Neuronal stem cell (in vitro differentiated cells): ENCODE data around the gene LAMC3.
"Not testable (repeated sequence)": the region's sequence is repeated elsewhere in the genome, so short reads cannot be mapped to it uniquely, and the experiment has no call there.

Experiments used
- DNase-seq: peaks from one replicate; pipeline ENCODE4 v3.0.0-alpha.2; 2013; ENCODE audit warnings: low spot score
- H2AFZ ChIP-seq: one replicate; pipeline ENCODE4 v1.6.1; 2013; ENCODE audit warnings: mild to moderate bottlenecking, low read length, inconsistent platforms
- H2AK5ac ChIP-seq: 2 replicates; pipeline ENCODE4 v1.6.1; 2013; ENCODE audit warnings: low read depth, mild to moderate bottlenecking, inconsistent platforms, low read length, moderate library complexity, mixed read lengths
- H2BK120ac ChIP-seq: 2 replicates; pipeline ENCODE4 v1.6.1; 2013; ENCODE audit warnings: low read depth, mild to moderate bottlenecking, inconsistent platforms, low read length, moderate library complexity, mixed read lengths
- H2BK12ac ChIP-seq: one replicate; pipeline ENCODE4 v1.6.1; 2013; ENCODE audit warnings: low read length, inconsistent platforms
- H2BK15ac ChIP-seq: 2 replicates; pipeline ENCODE4 v1.6.1; 2013; ENCODE audit warnings: mild to moderate bottlenecking, low read length, inconsistent platforms, mixed read lengths
- H2BK5ac ChIP-seq: one replicate; pipeline ENCODE4 v1.6.1; 2013; ENCODE audit warnings: inconsistent platforms, mild to moderate bottlenecking, low read length, moderate library complexity
- H3K14ac ChIP-seq: one replicate; pipeline ENCODE4 v1.6.1; 2013; ENCODE audit warnings: low read length, inconsistent platforms
- H3K18ac ChIP-seq: 2 replicates; pipeline ENCODE4 v1.6.1; 2013; ENCODE audit warnings: low read length, inconsistent platforms
- H3K23ac ChIP-seq: 2 replicates; pipeline ENCODE4 v1.6.1; 2013; ENCODE audit warnings: low read depth, mild to moderate bottlenecking, mixed read lengths, low read length, inconsistent platforms; ENCODE audit not compliant: poor library complexity
- H3K27ac ChIP-seq: replicated peaks from 3 replicates; pipeline ENCODE4 v1.5.1; 2013; ENCODE audit warnings: low read length, inconsistent platforms
- H3K27me3 ChIP-seq, 3 experiments: 2 replicates each; pipeline ENCODE4 v1.6.1; 2013; ENCODE audit warnings: low read length in 3 of 3, mild to moderate bottlenecking in 2 of 3, inconsistent platforms in 1 of 3, low read depth in 1 of 3, mixed read lengths in 1 of 3, moderate library complexity in 1 of 3; ENCODE audit not compliant: control insufficient read depth in 3 of 3, insufficient read depth in 3 of 3
- H3K36me3 ChIP-seq, 2 donors: replicated peaks in 1 of 2; 2 replicates each; pipeline ENCODE4 v1.6.1; 2013; ENCODE audit warnings: low read length in 2 of 2; ENCODE audit not compliant: control insufficient read depth in 2 of 2, insufficient read depth in 2 of 2
- H3K4ac ChIP-seq: 2 replicates; pipeline ENCODE4 v1.6.1; 2013; ENCODE audit warnings: inconsistent platforms, mild to moderate bottlenecking, low read length, moderate library complexity
- H3K4me1 ChIP-seq, 2 donors: 1 replicate in 1 of 2; 2 replicates in 1 of 2; pipeline ENCODE4 v1.6.1; 2013; ENCODE audit warnings: low read length in 2 of 2, low read depth in 1 of 2; ENCODE audit not compliant: control insufficient read depth in 2 of 2, insufficient read depth in 1 of 2
- H3K4me2 ChIP-seq: one replicate; pipeline ENCODE4 v1.6.1; 2013; ENCODE audit warnings: mild to moderate bottlenecking, low read length, inconsistent platforms; ENCODE audit not compliant: insufficient read depth, poor library complexity, severe bottlenecking
- H3K4me3 ChIP-seq, 2 donors: 2 replicates each; pipeline ENCODE4 v1.5.1; 2013; ENCODE audit warnings: low read length in 2 of 2, mild to moderate bottlenecking in 2 of 2, inconsistent platforms in 1 of 2, moderate library complexity in 1 of 2
- H3K79me1 ChIP-seq: one replicate; pipeline ENCODE4 v1.6.1; 2013; ENCODE audit warnings: low read depth, mild to moderate bottlenecking, inconsistent platforms, low read length, moderate library complexity
- H3K9ac ChIP-seq: one replicate; pipeline ENCODE4 v1.6.1; 2013; ENCODE audit warnings: mild to moderate bottlenecking, low read depth, low read length, inconsistent platforms; ENCODE audit not compliant: poor library complexity
- H3K9me3 ChIP-seq, 2 donors: replicated peaks in 1 of 2; 2 replicates each; pipeline versions ENCODE3 to v1.6.1; 2013; ENCODE audit warnings: low read length in 2 of 2, mild to moderate bottlenecking in 2 of 2, inconsistent platforms in 1 of 2, low read depth in 1 of 2, mixed read lengths in 1 of 2, moderate library complexity in 1 of 2; ENCODE audit not compliant: control insufficient read depth in 2 of 2, insufficient read depth in 1 of 2
- H4K8ac ChIP-seq: one replicate; pipeline ENCODE4 v1.6.1; 2013; ENCODE audit warnings: low read depth, mild to moderate bottlenecking, inconsistent platforms, low read length, moderate library complexity
- H4K91ac ChIP-seq: one replicate; pipeline ENCODE4 v1.6.1; 2013; ENCODE audit warnings: low read length, low read depth, mild to moderate bottlenecking, inconsistent platforms; ENCODE audit not compliant: poor library complexity
- WGBS, 2 donors: extraction: QIAGEN DNeasy Blood & Tissue Kit; methylation state at CpG; one replicate each; pipeline ENCODE4 v1.1.7; 2013; ENCODE audit warnings: missing lambda C conversion rate in 2 of 2, mixed read lengths in 1 of 2; ENCODE audit not compliant: insufficient read length in 2 of 2, insufficient replicate concordance in 1 of 2; ENCODE audit errors: extremely low coverage in 2 of 2; 5-methylcytosine and 5-hydroxymethylcytosine counted together

LAMC3 gene

GRCh38 chr9:131112374-131113154 lies 103.6 kb downstream of the LAMC3 start:
- Histone ChIP-seq H3K79me1 (peaks cover 3% of the 10 kb centered on the region), H4K91ac (no peak overlapping the region), H3K4me1 (peaks cover 16 to 18% of the 10 kb centered on the region in 2 donors), H3K9ac (no peak overlapping the region), H3K36me3 (peaks cover 23 to 50% of the 10 kb centered on the region in 2 donors), H2BK120ac (no peak overlapping the region), H2AFZ (peak overlapping the region; percentile 92), H3K27me3 (no peaks in the 10 kb centered on the region), H3K4me2 (no peak overlapping the region), H2BK5ac (peak overlapping the region; percentile 99), H2AK5ac (peak overlapping the region; percentile 39), H3K14ac (peak overlapping the region; percentile 12), H4K8ac (no peak overlapping the region), H3K4me3 (no peak overlapping the region), H2BK12ac (peak overlapping the region; percentile 27), H3K9me3 (no peaks in the 10 kb centered on the region), H3K4ac (peak overlapping the region; percentile 27), H2BK15ac (peak overlapping the region; percentile 81), H3K18ac (peak overlapping the region; percentile 93), H3K27ac (peak overlapping the region; percentile 97), H3K23ac (peak overlapping the region; percentile 22)
- WGBS, 2 donors = no CpG with 5 or more reads among the region's 23 CpGs
- no peak for DNase-seq

GRCh38 chr9:131113655-131114054 lies 104.7 kb downstream of the LAMC3 start:
- no peak for DNase-seq
- Histone ChIP-seq H2BK12ac (no peak overlapping the region), H2BK15ac (peak overlapping the region; percentile 78), H3K9ac (no peak overlapping the region), H4K91ac (no peak overlapping the region), H3K4ac (no peak overlapping the region), H2BK120ac (no peak overlapping the region), H3K79me1 (peaks cover 3% of the 10 kb centered on the region), H3K18ac (peak overlapping the region; percentile 56), H3K4me2 (no peak overlapping the region), H3K4me1 (peaks cover 16 to 18% of the 10 kb centered on the region in 2 donors), H3K4me3 (no peak overlapping the region), H3K23ac (peak overlapping the region; percentile 93), H3K14ac (no peak overlapping the region), H2BK5ac (peak overlapping the region; percentile 56), H3K27me3 (no peaks in the 10 kb centered on the region), H2AK5ac (peak overlapping the region; percentile 78), H4K8ac (no peak overlapping the region), H3K36me3 (peaks cover 24 to 51% of the 10 kb centered on the region in 2 donors), H2AFZ (no peak overlapping the region), H3K27ac (no peak overlapping the region), H3K9me3 (no peaks in the 10 kb centered on the region)
- WGBS, 2 donors = no CpG with 5 or more reads among the region's 8 CpGs

- Histone ChIP-seq H3K27me3 (no peaks in the 10 kb centered on the region), H2AK5ac (peak overlapping the region; percentile 66), H3K4me1 (peaks cover 16 to 18% of the 10 kb centered on the region in 2 donors), H3K4me3 (no peak overlapping the region), H3K9me3 (no peaks in the 10 kb centered on the region), H3K14ac (no peak overlapping the region), H2BK12ac (no peak overlapping the region), H3K4ac (no peak overlapping the region), H2BK15ac (no peak overlapping the region), H3K23ac (peak overlapping the region; percentile 93), H3K36me3 (peaks cover 24 to 54% of the 10 kb centered on the region in 2 donors), H3K18ac (no peak overlapping the region), H2BK120ac (no peak overlapping the region), H3K79me1 (peaks cover 3% of the 10 kb centered on the region), H2AFZ (no peak overlapping the region), H3K9ac (peak overlapping the region; percentile 50), H4K91ac (no peak overlapping the region), H3K27ac (no peak overlapping the region), H2BK5ac (peak overlapping the region; percentile 56), H4K8ac (no peak overlapping the region), H3K4me2 (no peak overlapping the region)
- no peak for DNase-seq
- no CpG with 5 or more reads among the region's 8 CpGs for WGBS, 2 donors
These were observed 105.1 kb downstream of the LAMC3 start for GRCh38 chr9:131114084-131114535.

DNA sequence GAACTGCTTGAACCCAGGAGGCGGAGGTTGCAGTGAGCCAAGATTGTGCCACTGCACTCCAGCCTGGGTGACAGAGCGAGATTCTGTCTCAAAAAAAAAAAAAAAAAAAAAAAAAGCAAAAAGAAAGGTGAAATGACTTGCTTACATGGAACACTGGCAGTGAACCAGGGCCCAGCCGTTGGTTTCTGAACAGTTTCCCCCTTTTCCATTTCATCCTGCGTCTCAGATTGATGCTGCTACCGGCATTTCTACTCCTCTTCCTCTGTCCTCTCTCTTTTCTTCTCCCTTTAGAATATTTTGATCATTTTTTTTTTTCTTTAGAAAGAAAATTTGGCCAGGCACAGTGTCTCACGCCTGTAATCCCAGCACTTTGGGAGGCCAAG lies 106.4 kb downstream of the LAMC3 start:
- WGBS, 2 donors = no CpG with 5 or more reads among the region's 6 CpGs
- Histone ChIP-seq H3K36me3 (peaks cover 34 to 63% of the 10 kb centered on the region in 2 donors), H3K4me1 (peaks cover 15 to 18% of the 10 kb centered on the region in 2 donors)
- H3K9me3 ChIP-seq, H3K4me3 ChIP-seq, H3K27ac ChIP-seq, H3K4ac ChIP-seq, H3K9ac ChIP-seq, H2BK5ac ChIP-seq, H3K27me3 ChIP-seq, H2BK15ac ChIP-seq, H2BK12ac ChIP-seq, H3K4me2 ChIP-seq, H3K14ac ChIP-seq, DNase-seq, H3K23ac ChIP-seq, H3K18ac ChIP-seq, H4K91ac ChIP-seq, H2AK5ac ChIP-seq, H3K79me1 ChIP-seq, H2BK120ac ChIP-seq, H4K8ac ChIP-seq, H2AFZ ChIP-seq: not testable (repeated sequence)
